Measurements from ENCODE around the gene QRICH1.

- TF ChIP-seq CTCF (IDR thresholded peaks at IDR 0.05) (no peak), POLR2A (IDR thresholded peaks at IDR 0.05) (no peak)
Measured at GRCh38 chr3:48999085-48999858, 94.6 kb downstream of the QRICH1 start.
